HT-29 (cell line): Measurements from ENCODE around the gene RAD52. TPM values are rescaled to one million over a fixed set of nuclear protein-coding genes. Genes with fewer than 3 reads are reported as not detected.
"Not testable (repeated sequence)": the region's sequence is repeated elsewhere in the genome, so short reads cannot be mapped to it uniquely, and the experiment has no call there.

Experiments
- DNase-seq: peaks from one replicate; pipeline ENCODE4 v3.0.0-alpha.2; 2015; ENCODE audit warnings: low spot score
- total RNA-seq: library from RNA; depleted of rRNA; stranded (reverse); fragments of >200 nt; shearing (Covaris generic); gene quantifications from 2 replicates; pipeline ENCODE4 v1.2.3, GENCODE V29; 2014

Gene RAD52
- total RNA-seq, 1 experiment from 2014 or later = 1.9 TPM

DNA sequence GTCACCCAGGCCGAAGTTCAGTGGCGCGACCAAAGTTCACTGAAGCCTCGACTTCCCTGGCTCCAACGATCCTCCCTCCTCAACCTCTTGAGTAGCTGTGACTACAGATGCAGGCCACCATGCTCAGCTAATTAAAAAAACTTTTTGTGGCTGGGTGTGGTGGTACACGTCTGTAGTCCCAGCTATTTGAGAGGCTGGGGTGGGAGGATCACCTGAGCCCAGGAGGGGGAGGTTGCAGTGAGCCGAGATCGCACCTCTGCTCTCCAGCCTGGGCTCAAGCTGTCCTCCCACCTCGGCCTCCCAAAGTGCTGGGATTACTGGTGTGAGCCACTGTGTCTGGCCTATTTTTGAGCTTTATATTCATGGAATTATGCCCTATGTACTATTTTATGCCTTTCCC is 18.1 kb upstream of the RAD52 start:
- no peak for DNase-seq

DNA sequence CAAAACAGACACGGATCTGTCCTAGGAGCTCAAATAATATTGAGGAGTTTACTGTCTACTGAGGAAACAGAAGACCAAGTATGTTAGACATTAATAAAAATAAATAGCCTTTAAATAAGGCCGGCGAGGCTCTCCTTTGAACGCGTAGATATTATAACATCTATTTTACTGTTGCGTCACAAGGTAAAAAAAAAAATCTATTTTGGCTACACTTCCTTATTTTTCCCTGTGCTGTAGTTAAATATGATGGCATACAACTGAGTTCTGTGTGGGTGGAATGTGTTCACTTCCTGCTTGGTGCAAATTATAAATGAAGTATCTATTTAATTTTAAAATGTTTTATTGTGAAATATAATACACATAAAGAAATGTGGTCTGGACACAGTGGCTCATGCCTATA is 17.2 kb upstream of the RAD52 start:
- DNase-seq = no peak

DNA sequence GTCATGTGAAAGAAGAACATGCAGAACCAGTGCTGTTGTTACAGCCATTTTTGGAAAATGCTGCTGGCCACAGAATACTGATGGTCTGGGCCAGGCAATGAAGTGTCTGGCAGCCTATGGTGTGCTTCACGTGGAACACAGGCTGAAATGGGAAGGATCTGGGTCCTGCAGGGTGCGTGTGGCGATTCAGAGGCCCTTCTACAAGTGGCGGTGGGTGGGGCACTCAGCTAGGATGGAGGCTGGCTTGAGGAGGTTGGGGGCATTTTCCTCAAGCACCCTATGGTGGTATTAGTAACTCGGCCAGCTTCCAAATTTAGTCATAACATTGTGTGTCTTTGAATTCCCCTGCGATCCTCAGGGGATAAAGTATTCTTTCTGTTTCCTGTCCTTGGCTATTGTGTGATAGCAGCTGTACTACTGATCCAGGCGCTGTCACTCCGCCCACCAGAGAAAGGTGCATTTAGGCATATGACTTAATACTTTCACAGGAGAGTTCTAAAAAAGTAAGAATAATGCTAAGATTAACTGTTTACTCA is 9.2 kb upstream of the RAD52 start:
- no peak for DNase-seq

DNA sequence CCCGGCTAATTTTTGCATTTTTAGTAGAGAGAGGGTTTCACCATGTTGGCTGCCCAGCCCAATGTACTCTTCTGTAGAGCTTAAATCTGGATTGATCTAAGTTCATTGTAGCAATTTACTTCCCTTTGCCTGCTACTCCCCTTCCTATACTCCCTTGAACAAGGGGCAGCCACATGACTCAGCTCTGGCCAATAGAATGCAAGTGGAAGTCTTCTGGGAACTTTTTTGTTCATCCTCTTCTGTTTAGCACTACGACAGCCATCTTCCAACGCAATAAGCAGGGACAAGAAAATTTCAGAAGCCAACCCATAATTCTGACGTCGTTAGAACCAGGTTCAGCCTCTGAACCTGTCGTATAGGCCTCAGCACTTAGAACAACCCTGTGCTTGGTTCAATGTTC is 6.4 kb upstream of the RAD52 start:
- DNase-seq = no peak

- DNase-seq = no peak
These were observed 5.2 kb upstream of the RAD52 start for GRCh38 chr12:954741-955140.

DNA sequence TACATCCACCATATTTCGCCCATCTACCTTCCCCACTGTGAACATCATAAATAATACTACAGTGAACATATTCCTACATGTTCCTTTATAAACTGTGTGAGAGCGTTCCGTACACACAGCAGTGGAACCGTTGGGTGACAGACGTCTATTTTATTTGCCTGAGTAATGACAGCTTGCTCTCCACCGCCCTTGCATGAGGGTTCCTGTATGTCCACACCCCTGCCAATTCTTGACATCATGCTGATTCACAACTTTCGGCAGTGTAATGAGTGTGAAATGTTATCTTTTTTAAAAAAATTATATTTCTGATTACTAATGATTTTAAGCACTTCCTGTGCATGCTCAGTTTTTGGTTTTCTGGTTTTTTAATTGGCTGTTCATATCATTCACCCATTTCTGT is 4.3 kb upstream of the RAD52 start:
- no peak for DNase-seq

DNA sequence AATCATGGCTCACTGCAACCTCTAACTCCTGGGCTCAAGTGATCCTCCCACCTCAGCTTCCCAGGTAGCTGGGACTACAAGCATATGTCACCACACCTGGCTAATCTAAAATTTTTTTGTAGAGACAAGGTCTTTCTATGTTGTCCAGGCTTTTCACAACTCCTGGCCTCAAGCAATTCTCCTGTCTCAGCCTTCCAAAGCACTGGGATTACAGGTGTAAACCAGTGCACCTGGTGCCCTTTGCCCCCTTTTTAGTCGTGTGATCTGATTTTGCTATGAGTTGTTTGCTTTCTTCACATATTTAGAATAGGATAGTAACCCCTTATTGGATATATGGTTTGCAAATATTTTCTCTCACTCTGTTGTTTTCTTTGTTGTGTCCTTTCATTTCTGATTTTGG is 1.7 kb upstream of the RAD52 start:
- DNase-seq = no peak

GRCh38 chr12:948238-948637 is 1.3 kb downstream of the RAD52 start:
- DNase-seq = no peak

- DNase-seq = no peak
These were observed 2.9 kb downstream of the RAD52 start for GRCh38 chr12:946631-947030.

DNA sequence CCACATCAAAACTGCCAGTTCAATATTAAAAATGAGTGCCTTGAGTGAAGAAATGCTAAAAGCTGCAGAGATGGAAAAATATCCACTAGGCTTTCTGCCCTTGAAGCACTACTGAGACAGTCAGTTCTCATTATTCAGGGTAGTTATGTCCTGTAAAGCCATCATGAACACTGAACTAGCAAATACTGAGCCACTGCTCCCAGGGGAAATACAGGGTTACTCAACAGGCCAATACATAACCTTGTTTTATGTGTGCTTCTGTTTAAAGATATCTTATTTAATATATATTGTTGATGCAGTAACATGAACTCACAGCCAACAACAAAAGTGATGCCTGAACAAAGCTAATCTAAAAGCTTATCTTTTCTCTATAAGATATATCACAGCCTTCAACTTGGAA is 3.3 kb downstream of the RAD52 start:
- DNase-seq = no peak

DNA sequence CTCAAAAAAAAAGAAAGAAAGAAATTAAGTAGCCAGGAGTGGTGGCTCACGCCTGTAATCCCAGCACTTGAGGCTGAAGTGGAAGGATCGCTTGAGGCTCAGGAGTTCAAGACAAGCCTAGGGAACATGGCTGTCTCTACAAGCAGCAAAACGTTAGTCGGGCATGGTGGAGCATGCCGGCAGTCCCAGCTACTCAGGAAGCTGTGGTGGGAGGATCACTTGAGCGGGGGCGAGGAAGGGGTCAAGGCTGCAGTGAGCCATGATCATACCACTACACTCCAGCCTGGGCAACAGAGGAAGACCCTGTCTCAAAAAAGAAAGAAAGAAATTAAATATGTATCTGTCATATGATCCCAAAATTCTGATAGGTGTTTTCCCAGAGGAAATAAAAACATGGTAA is 5.3 kb downstream of the RAD52 start:
- no peak for DNase-seq

DNA sequence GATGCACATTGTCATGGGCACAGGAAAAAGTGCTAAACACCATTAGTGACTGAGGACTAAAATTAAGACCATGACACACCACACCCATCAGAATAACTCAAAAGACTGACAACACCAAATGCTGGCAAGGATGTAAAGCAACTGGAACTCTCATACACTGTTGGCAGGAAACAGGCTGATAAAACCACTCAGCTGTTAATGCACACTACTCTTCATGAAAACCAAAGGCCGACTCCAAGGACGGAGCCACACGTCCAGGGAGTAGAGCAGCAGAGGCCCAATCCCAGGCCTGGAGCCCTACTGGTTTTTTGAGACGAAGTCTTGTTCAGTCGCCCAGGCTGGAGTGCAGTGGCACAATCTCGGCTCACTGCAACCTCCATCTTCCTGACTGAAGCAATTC is 6.4 kb downstream of the RAD52 start:
- no peak for DNase-seq

- DNase-seq = no peak
These were observed 10.7 kb downstream of the RAD52 start for GRCh38 chr12:938810-939209.

GRCh38 chr12:936377-937345 is 12.8 kb downstream of the RAD52 start:
- DNase-seq = no peak

- not testable (repeated sequence) for DNase-seq
These were observed 13.6 kb downstream of the RAD52 start for GRCh38 chr12:935891-936290.

GRCh38 chr12:931591-931990 is 17.9 kb downstream of the RAD52 start:
- DNase-seq = no peak

DNA sequence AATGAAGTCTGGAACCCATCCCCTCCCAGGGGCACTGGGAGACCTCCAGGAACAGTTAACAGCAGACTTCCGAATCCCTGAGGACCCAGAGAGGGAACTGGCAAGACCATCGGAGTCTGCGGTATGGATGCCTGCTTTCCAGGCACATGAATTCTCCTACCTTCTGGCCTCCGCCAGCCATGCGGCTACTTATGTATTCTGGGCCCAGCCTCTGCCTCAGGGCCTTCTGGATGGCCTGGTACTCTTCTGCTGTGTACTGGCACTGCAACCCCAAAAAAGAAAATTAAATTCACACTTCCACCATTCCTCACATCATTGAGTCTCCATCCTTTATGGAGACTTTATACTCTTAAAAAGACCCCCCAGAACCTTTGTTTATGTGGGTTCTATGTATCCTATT is 18.4 kb downstream of the RAD52 start:
- DNase-seq = no peak

GRCh38 chr12:926641-927040 is 22.9 kb downstream of the RAD52 start:
- DNase-seq = no peak

- no peak for DNase-seq
These were observed 27.2 kb downstream of the RAD52 start for GRCh38 chr12:922285-922684.

DNA sequence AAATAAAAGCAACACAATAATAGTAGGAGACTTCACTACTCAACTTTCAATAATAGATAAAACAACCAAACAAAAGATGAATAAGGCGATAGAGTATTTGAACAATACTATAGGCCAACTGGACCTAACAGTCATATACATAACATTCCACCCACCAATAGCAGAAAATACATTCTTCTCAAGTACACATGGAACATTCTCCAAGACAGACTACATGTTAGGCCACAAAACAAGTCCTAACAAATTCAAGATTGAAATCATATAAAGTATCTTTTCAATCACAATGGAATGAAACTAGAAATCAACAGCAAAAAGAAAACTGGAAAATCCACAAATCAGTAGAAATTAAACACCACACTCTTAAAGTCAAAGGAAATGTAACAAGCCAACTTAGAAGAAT is 28.8 kb downstream of the RAD52 start:
- no peak for DNase-seq

GRCh38 chr12:916712-917445 is 32.6 kb downstream of the RAD52 start:
- DNase-seq = no peak

DNA sequence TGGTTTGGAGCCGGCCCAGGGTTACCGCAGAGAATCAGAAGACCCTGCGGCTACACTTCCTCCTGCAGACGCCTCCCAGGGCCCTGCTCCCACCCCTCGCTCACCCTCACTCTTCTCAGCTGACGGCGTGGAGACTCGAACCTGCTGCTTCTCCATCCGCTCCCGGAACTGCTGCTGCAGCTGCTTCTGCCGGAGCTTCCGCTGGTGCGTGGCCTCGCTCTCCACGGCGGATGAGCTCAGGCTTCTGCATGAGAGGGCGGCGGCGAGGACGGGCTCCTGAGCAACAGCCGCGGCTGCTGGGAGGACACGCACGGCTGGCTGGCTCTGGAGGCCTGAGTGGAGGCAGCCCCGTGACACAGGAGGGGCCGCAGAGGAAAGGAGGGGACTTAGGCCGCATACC is 33.3 kb downstream of the RAD52 start:
- no peak for DNase-seq

GRCh38 chr12:915090-915489 is 34.4 kb downstream of the RAD52 start:
- no peak for DNase-seq
